ENCODE results near the gene ZNF385C. TPM values are rescaled to one million over a fixed set of nuclear protein-coding genes. Genes with fewer than 3 reads are reported as not detected.

Gene ZNF385C
- total RNA-seq, 1 experiment from 2014 or later: 4.0 TPM

DNA sequence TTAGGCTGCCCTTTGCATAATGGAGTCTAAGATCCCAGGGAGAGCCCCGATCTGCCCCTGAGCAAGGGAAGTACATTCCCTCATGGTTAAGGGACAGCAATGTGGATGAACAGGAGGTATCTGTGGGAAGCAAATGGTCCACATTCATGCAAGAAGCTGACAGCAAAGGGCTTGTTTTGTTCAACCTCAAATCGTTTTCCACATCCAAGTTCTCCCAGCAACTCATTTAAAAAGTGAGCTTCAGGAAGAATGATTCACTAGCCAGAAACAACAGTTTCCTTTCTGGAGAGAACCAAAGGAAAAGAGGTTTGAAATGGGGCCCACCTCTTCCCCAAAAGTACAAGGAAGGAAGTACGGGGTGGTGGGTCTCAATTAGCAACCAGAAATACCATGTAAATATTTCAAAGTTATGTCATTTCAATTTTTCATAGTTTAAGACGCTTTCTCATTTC is 33.7 kb upstream of the ZNF385C start:
- no peaks in the 10 kb centered on the region for H3K27me3 Mint-ChIP-seq (ENCODE audit: unreplicated experiment)
- no peaks in the 10 kb centered on the region for H3K9me3 Mint-ChIP-seq (ENCODE audit: low read depth, unreplicated experiment)
- peaks cover 54% of the 10 kb centered on the region for H3K4me1 Mint-ChIP-seq (ENCODE audit: low read depth, unreplicated experiment)
- no TSS peak for BruUV-seq (replicated peaks)
- no peak for DNase-seq
- TF ChIP-seq CTCF (IDR thresholded peaks at IDR 0.05; ENCODE audit: unreplicated experiment): no peak
- intact Hi-C loops (cut with micrococcal nuclease; ENCODE audit: unreplicated experiment): loop anchor here (10.0 kb wide), 1 partner anchor 143 kb away; the partner anchor contains the start of gene STAT5B
- CTCF ChIA-PET: interaction anchor here (0.7 to 1.1 kb wide), 2 partner anchors 10 to 62 kb away, joined by 3 read pairs; partner anchors contain the start of genes GHDC, HSPB9 and KAT2A
- no peak overlapping the region for H3K27ac Mint-ChIP-seq (ENCODE audit: unreplicated experiment)
- peaks cover 62% of the 10 kb centered on the region for H3K36me3 Mint-ChIP-seq (ENCODE audit: insufficient read depth, unreplicated experiment)
- no peak overlapping the region for H3K4me3 Mint-ChIP-seq (ENCODE audit: low read depth, unreplicated experiment)

- H3K36me3 Mint-ChIP-seq (ENCODE audit: insufficient read depth, unreplicated experiment): peaks cover 62% of the 10 kb centered on the region
- BruUV-seq (replicated peaks): no TSS peak
- H3K9me3 Mint-ChIP-seq (ENCODE audit: low read depth, unreplicated experiment): no peaks in the 10 kb centered on the region
- CTCF ChIA-PET: no interaction called here
- no peak for TF ChIP-seq CTCF (IDR thresholded peaks at IDR 0.05; ENCODE audit: unreplicated experiment)
- no peak overlapping the region for H3K4me3 Mint-ChIP-seq (ENCODE audit: low read depth, unreplicated experiment)
- no peaks in the 10 kb centered on the region for H3K27me3 Mint-ChIP-seq (ENCODE audit: unreplicated experiment)
- intact Hi-C loops (cut with micrococcal nuclease; ENCODE audit: unreplicated experiment): loop anchor here (10.0 kb wide), 1 partner anchor 144 kb away; the partner anchor contains the start of gene STAT5B
- peaks cover 47% of the 10 kb centered on the region for H3K4me1 Mint-ChIP-seq (ENCODE audit: low read depth, unreplicated experiment)
- H3K27ac Mint-ChIP-seq (ENCODE audit: unreplicated experiment): no peak overlapping the region
- no peak for DNase-seq
These were observed 33.0 kb upstream of the ZNF385C start for GRCh38 chr17:42131232-42131631.

DNA sequence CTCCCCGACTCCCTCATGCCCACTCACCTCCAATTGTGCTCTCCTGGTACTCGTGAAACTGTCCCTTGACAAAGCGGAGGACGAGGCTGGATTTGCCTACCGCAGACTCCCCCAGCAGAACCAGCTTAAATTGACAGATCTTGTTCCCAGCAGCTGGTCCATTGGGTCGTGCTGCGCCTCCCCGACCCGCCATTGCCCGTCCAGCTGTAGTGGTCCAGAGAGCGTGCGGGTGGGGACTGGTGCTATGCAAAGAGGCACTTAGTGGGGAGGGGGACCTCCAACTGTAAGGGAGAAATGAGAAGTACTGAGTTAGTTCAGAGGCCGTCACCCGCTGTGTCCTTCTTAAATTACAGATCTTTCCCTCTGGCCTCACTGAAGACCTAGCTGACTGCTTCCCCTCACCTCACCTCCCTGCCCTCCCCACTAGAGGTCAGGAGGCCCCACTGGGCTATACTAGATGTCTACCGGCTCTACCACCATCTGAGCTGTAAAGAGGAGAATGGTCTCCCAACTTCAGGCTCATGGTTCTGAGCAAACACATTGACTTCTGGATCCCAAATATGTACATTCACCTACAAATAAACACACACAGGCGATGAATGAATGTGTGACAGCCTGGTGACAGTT is 32.1 kb upstream of the ZNF385C start:
- peaks cover 62% of the 10 kb centered on the region for H3K36me3 Mint-ChIP-seq (ENCODE audit: insufficient read depth, unreplicated experiment)
- H3K4me3 Mint-ChIP-seq (ENCODE audit: low read depth, unreplicated experiment): no peak overlapping the region
- TF ChIP-seq CTCF (IDR thresholded peaks at IDR 0.05; ENCODE audit: unreplicated experiment): no peak
- BruUV-seq (replicated peaks): no TSS peak
- H3K9me3 Mint-ChIP-seq (ENCODE audit: low read depth, unreplicated experiment): no peaks in the 10 kb centered on the region
- CTCF ChIA-PET: interaction anchor here (0.6 kb wide), 1 partner anchor 274 kb away, joined by 7 read pairs; no protein-coding TSS in a partner anchor
- no peak for DNase-seq
- peaks cover 39% of the 10 kb centered on the region for H3K4me1 Mint-ChIP-seq (ENCODE audit: low read depth, unreplicated experiment)
- no peaks in the 10 kb centered on the region for H3K27me3 Mint-ChIP-seq (ENCODE audit: unreplicated experiment)
- H3K27ac Mint-ChIP-seq (ENCODE audit: unreplicated experiment): no peak overlapping the region
- intact Hi-C loops (cut with micrococcal nuclease; ENCODE audit: unreplicated experiment): loop anchor here (10.0 kb wide), 1 partner anchor 144 kb away; the partner anchor contains the start of gene STAT5B

GRCh38 chr17:42129109-42129837 is 31.0 kb upstream of the ZNF385C start:
- Mint-ChIP-seq H3K27me3 (ENCODE audit: unreplicated experiment) (no peaks in the 10 kb centered on the region), H3K4me3 (ENCODE audit: low read depth, unreplicated experiment) (no peak overlapping the region), H3K9me3 (ENCODE audit: low read depth, unreplicated experiment) (no peaks in the 10 kb centered on the region), H3K36me3 (ENCODE audit: insufficient read depth, unreplicated experiment) (peaks cover 72% of the 10 kb centered on the region), H3K27ac (ENCODE audit: unreplicated experiment) (no peak overlapping the region), H3K4me1 (ENCODE audit: low read depth, unreplicated experiment) (peaks cover 35% of the 10 kb centered on the region)
- no peak for DNase-seq
- intact Hi-C loops (cut with micrococcal nuclease; ENCODE audit: unreplicated experiment): no loop called here
- CTCF ChIA-PET: no interaction called here
- no TSS peak for BruUV-seq (replicated peaks)
- TF ChIP-seq CTCF (IDR thresholded peaks at IDR 0.05; ENCODE audit: unreplicated experiment): no peak
